ENCODE measurements around the gene PLPPR2. TPM values are rescaled to one million over a fixed set of nuclear protein-coding genes. Genes with fewer than 3 reads are reported as not detected.

The PLPPR2 gene
- total RNA-seq, 1 experiment from 2014 or later: 19.0 TPM

- Histone ChIP-seq H3K27me3 (replicated peaks; ENCODE audit: insufficient read depth, low read depth, low read length, poor library complexity) (no peaks in the 10 kb centered on the region), H3K36me3 (ENCODE audit: insufficient read depth, low read length, poor library complexity, severe bottlenecking) (no peaks in the 10 kb centered on the region), H3K9me3 (ENCODE audit: low read depth, low read length, poor library complexity, severe bottlenecking) (no peaks in the 10 kb centered on the region), H3K27ac (ENCODE audit: low read depth, low read length, poor library complexity, severe bottlenecking) (no peak overlapping the region), H3K4me1 (ENCODE audit: insufficient read depth, low read length, poor library complexity, severe bottlenecking) (no peaks in the 10 kb centered on the region), H3K4me3 (ENCODE audit: low read depth, low read length, poor library complexity, severe bottlenecking) (no peak overlapping the region)
- POLR2A ChIA-PET (ENCODE audit: low non-redundant PET): no interaction called here
- intact Hi-C loops (cut with micrococcal nuclease; ENCODE audit: unreplicated experiment): no loop called here
- no TSS peak for BruUV-seq (replicated peaks)
- no peak for DNase-seq (ENCODE audit: low spot score)
- no peak for TF ChIP-seq EZH2 (IDR thresholded peaks at IDR 0.05; ENCODE audit: borderline replicate concordance, low read depth, low read length, poor library complexity, severe bottlenecking)
- no peak for TF ChIP-seq CTCF (conservative IDR thresholded peaks at IDR 0.05; ENCODE audit: low read depth, low read length)
- CTCF ChIA-PET: no interaction called here
Measured at GRCh38 chr19:11363881-11364280, 8.6 kb downstream of the PLPPR2 start.

GRCh38 chr19:11364296-11364904 lies 9.2 kb downstream of the PLPPR2 start:
- ChIA-PET POLR2A (ENCODE audit: low non-redundant PET) (no interaction called here), CTCF (no interaction called here)
- Histone ChIP-seq H3K9me3 (ENCODE audit: low read depth, low read length, poor library complexity, severe bottlenecking) (no peaks in the 10 kb centered on the region), H3K27me3 (replicated peaks; ENCODE audit: insufficient read depth, low read depth, low read length, poor library complexity) (no peaks in the 10 kb centered on the region), H3K4me1 (ENCODE audit: insufficient read depth, low read length, poor library complexity, severe bottlenecking) (no peaks in the 10 kb centered on the region), H3K4me3 (ENCODE audit: low read depth, low read length, poor library complexity, severe bottlenecking) (no peak overlapping the region), H3K27ac (ENCODE audit: low read depth, low read length, poor library complexity, severe bottlenecking) (no peak overlapping the region), H3K36me3 (ENCODE audit: insufficient read depth, low read length, poor library complexity, severe bottlenecking) (no peaks in the 10 kb centered on the region)
- no peak for TF ChIP-seq EZH2 (IDR thresholded peaks at IDR 0.05; ENCODE audit: borderline replicate concordance, low read depth, low read length, poor library complexity, severe bottlenecking)
- TF ChIP-seq CTCF (conservative IDR thresholded peaks at IDR 0.05; ENCODE audit: low read depth, low read length): no peak
- intact Hi-C loops (cut with micrococcal nuclease; ENCODE audit: unreplicated experiment): no loop called here
- no TSS peak for BruUV-seq (replicated peaks)
- no peak for DNase-seq (ENCODE audit: low spot score)

GRCh38 chr19:11364935-11365334 lies 9.7 kb downstream of the PLPPR2 start:
- DNase-seq (ENCODE audit: low spot score): no peak
- CTCF ChIA-PET: no interaction called here
- Histone ChIP-seq H3K27ac (ENCODE audit: low read depth, low read length, poor library complexity, severe bottlenecking) (no peak overlapping the region), H3K4me1 (ENCODE audit: insufficient read depth, low read length, poor library complexity, severe bottlenecking) (no peaks in the 10 kb centered on the region), H3K9me3 (ENCODE audit: low read depth, low read length, poor library complexity, severe bottlenecking) (no peaks in the 10 kb centered on the region), H3K36me3 (ENCODE audit: insufficient read depth, low read length, poor library complexity, severe bottlenecking) (no peaks in the 10 kb centered on the region), H3K27me3 (replicated peaks; ENCODE audit: insufficient read depth, low read depth, low read length, poor library complexity) (no peaks in the 10 kb centered on the region), H3K4me3 (ENCODE audit: low read depth, low read length, poor library complexity, severe bottlenecking) (no peak overlapping the region)
- intact Hi-C loops (cut with micrococcal nuclease; ENCODE audit: unreplicated experiment): no loop called here
- TF ChIP-seq CTCF (conservative IDR thresholded peaks at IDR 0.05; ENCODE audit: low read depth, low read length) (no peak), EZH2 (IDR thresholded peaks at IDR 0.05; ENCODE audit: borderline replicate concordance, low read depth, low read length, poor library complexity, severe bottlenecking) (no peak)
- POLR2A ChIA-PET (ENCODE audit: low non-redundant PET): no interaction called here
- BruUV-seq (replicated peaks): TSS peak; percentile 56
